Thoracic aorta (tissue), 2 donors: ENCODE measurements around the gene TSPAN4. TPM values are rescaled to one million over a fixed set of nuclear protein-coding genes. Genes with fewer than 3 reads are reported as not detected.

Experiments used
- ATAC-seq: fragments of 150-250 bp; one replicate; pipeline ENCODE4 v1.8.0; 2017; ENCODE audit warnings: low read depth; ENCODE audit not compliant: insufficient number of reproducible peaks, low FRiP score
- DNase-seq: peaks from one replicate; pipeline ENCODE4 v3.0.0-alpha.2; 2020; ENCODE audit warnings: low spot score
- H3K27ac ChIP-seq, 2 donors: fragments of 200-600 bp; sonication (generic); 1 replicate in 1 of 2; 2 replicates in 1 of 2; pipeline ENCODE4 v1.5.1; 2016; ENCODE audit warnings: mild to moderate bottlenecking in 2 of 2, moderate library complexity in 2 of 2
- H3K27me3 ChIP-seq: fragments of 200-600 bp; sonication (generic); replicated peaks from 2 replicates; pipeline ENCODE4 v1.6.0; 2016; ENCODE audit warnings: mild to moderate bottlenecking; ENCODE audit not compliant: insufficient read depth
- H3K36me3 ChIP-seq: fragments of 200-600 bp; sonication (generic); one replicate; pipeline ENCODE4 v1.5.1; 2016
- H3K4me1 ChIP-seq, 2 donors: fragments of 200-600 bp; sonication (generic); 1 replicate in 1 of 2; 2 replicates in 1 of 2; pipeline versions ENCODE4 v1.5.1 to v1.6.0; 2016; ENCODE audit warnings: low read depth in 2 of 2, mild to moderate bottlenecking in 1 of 2; ENCODE audit not compliant: control insufficient read depth in 1 of 2
- H3K4me3 ChIP-seq: fragments of 200-600 bp; sonication (generic); 2 replicates; pipeline ENCODE4 v1.5.1; 2016; ENCODE audit warnings: mild to moderate bottlenecking
- H3K9me3 ChIP-seq: fragments of 200-600 bp; sonication (generic); 2 replicates; pipeline ENCODE4 v1.5.1; 2016
- CTCF ChIP-seq: fragments of 200-600 bp; sonication (generic); IDR thresholded peaks from one replicate; pipeline ENCODE4 v1.5.1; 2019; ENCODE audit warnings: antibody characterized with exemption
- total RNA-seq, 2 donors: library from RNA; depleted of rRNA; stranded (reverse); fragments of >200 nt; gene quantifications; one replicate each; pipeline versions ENCODE4 v1.1.0 to v1.2.3, GENCODE V29; 2016

Gene TSPAN4
- total RNA-seq, 2 donors from 2014 or later = 55.5 to 107 TPM

- Histone ChIP-seq H3K27me3 (no peaks in the 10 kb centered on the region), H3K4me3 (no peak overlapping the region), H3K4me1 (peaks cover 4 to 10% of the 10 kb centered on the region in 2 donors), H3K27ac (no peak overlapping the region), H3K36me3 (no peaks in the 10 kb centered on the region), H3K9me3 (no peaks in the 10 kb centered on the region)
- DNase-seq (no peak), ATAC-seq (no peak)
- no peak for TF ChIP-seq CTCF
Measured at GRCh38 chr11:854601-855329, 12.1 kb downstream of the TSPAN4 start.

- no peak overlapping the region for H3K27ac ChIP-seq
Measured at GRCh38 chr11:855330-855674, 12.7 kb downstream of the TSPAN4 start.

GRCh38 chr11:855796-856195 is 13.1 kb downstream of the TSPAN4 start:
- TF ChIP-seq CTCF = no peak
- peaks cover 0 to 7% of the 10 kb centered on the region in 2 donors for H3K4me1 ChIP-seq
- DNase-seq (no peak), ATAC-seq (no peak)
- no peaks in the 10 kb centered on the region for H3K27me3 ChIP-seq
- no peaks in the 10 kb centered on the region for H3K9me3 ChIP-seq
- no peaks in the 10 kb centered on the region for H3K36me3 ChIP-seq
- no peak overlapping the region for H3K4me3 ChIP-seq
- no peak overlapping the region for H3K27ac ChIP-seq

More at GRCh38 chr11:855330-855674, 12.7 kb downstream of the TSPAN4 start:
- Histone ChIP-seq H3K4me3 (no peak overlapping the region), H3K9me3 (no peaks in the 10 kb centered on the region), H3K36me3 (no peaks in the 10 kb centered on the region), H3K4me1 (peaks cover under 1 to 9% of the 10 kb centered on the region in 2 donors), H3K27me3 (no peaks in the 10 kb centered on the region)
- ATAC-seq (no peak), DNase-seq (no peak)
- TF ChIP-seq CTCF = no peak

DNA sequence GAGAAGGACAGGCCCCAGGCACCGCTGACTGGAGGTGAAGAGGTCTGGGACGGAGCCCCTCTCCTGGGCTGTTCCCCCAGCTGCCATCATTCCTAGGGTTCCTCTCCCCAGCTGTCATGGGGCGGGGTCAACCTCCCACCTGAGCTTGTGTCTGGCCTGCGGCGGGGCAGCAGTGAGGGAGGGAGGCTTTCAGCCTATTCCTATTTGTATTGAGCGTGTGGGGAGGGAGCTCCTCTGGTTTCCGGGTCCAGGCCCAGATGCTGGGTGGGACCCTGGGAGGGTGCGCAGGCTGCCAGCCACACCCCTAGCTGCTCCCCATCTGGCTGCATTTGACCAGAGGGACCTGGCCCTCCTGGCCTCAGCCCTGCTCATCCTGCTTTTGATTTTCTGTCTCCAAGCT is 13.7 kb downstream of the TSPAN4 start:
- H3K36me3 ChIP-seq = no peaks in the 10 kb centered on the region
- no peaks in the 10 kb centered on the region for H3K9me3 ChIP-seq
- H3K4me3 ChIP-seq = no peak overlapping the region
- no peak for TF ChIP-seq CTCF
- no peak overlapping the region for H3K27ac ChIP-seq
- peaks cover 0 to 7% of the 10 kb centered on the region in 2 donors for H3K4me1 ChIP-seq
- H3K27me3 ChIP-seq = no peaks in the 10 kb centered on the region
- ATAC-seq (no peak), DNase-seq (no peak)

DNA sequence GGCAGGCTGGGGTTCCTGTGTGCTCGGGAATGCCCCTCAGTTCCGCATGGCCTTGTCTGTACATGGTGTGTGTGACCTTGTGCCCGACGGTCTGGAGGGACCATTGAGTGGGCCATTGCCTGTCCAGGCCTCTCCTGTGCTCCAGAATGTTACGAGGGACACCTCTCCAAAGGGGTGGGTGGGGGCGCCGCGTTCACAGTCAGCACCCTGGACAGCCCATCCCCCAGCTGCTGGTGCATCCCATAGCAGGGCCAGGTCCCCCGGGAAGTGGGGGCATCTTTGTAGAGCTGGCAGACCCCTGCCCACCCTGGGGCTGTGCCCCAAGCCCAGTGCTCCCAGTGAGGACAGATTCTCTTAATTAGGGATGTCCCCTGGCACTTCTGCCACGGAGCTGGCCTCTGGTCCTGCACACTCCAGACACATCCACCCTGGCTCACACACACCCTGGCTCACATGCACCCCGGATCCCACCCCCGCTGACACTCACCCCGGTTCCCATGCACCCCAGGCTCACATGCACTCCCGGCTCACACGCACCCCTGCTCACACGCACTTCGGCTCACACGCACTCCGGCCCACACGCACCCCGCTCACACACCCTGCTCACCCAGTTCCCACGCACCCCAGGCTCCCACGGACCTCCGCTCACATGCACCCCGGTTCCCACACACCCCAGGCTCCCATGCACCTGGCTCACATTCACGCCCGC is 15.6 kb downstream of the TSPAN4 start:
- H3K27ac ChIP-seq = no peak overlapping the region
- no peak for DNase-seq
- no peaks in the 10 kb centered on the region for H3K36me3 ChIP-seq
- no peak for ATAC-seq
- H3K27me3 ChIP-seq = no peaks in the 10 kb centered on the region
- no peak for TF ChIP-seq CTCF
- no peaks in the 10 kb centered on the region for H3K9me3 ChIP-seq
- peaks cover 0 to 7% of the 10 kb centered on the region in 2 donors for H3K4me1 ChIP-seq
- no peak overlapping the region for H3K4me3 ChIP-seq
